ENCODE measurements around the gene ANAPC10.

- TF ChIP-seq POLR2AphosphoS5 (IDR thresholded peaks at IDR 0.05) = no peak
- TF ChIP-seq, protein P1, sequence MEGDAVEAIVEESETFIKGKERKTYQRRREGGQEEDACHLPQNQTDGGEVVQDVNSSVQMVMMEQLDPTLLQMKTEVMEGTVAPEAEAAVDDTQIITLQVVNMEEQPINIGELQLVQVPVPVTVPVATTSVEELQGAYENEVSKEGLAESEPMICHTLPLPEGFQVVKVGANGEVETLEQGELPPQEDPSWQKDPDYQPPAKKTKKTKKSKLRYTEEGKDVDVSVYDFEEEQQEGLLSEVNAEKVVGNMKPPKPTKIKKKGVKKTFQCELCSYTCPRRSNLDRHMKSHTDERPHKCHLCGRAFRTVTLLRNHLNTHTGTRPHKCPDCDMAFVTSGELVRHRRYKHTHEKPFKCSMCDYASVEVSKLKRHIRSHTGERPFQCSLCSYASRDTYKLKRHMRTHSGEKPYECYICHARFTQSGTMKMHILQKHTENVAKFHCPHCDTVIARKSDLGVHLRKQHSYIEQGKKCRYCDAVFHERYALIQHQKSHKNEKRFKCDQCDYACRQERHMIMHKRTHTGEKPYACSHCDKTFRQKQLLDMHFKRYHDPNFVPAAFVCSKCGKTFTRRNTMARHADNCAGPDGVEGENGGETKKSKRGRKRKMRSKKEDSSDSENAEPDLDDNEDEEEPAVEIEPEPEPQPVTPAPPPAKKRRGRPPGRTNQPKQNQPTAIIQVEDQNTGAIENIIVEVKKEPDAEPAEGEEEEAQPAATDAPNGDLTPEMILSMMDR (IDR thresholded peaks at IDR 0.05) = no peak
- no peak for TF ChIP-seq POLR2A (IDR thresholded peaks at IDR 0.05)
Measured at GRCh38 chr4:145034727-145035211, 63.2 kb downstream of the ANAPC10 start.
